Breast epithelium (tissue), 4 donors: Measurements from ENCODE around the gene HOXD12. TPM values are rescaled to one million over a fixed set of nuclear protein-coding genes. Genes with fewer than 3 reads are reported as not detected.

Experiments used
- DNase-seq, 2 donors: peaks; one replicate each; pipeline ENCODE4 v3.0.0-alpha.2; 2019; ENCODE audit warnings: low spot score in 2 of 2
- H3K27ac ChIP-seq, 2 donors: fragments of 200-600 bp; sonication (generic) in 1 of 2; one replicate each; pipeline ENCODE4 v1.5.1; 2016 to 2019; ENCODE audit warnings: mild to moderate bottlenecking in 1 of 2
- H3K27me3 ChIP-seq, 2 donors: fragments of 200-600 bp; sonication (generic) in 1 of 2; one replicate each; pipeline versions ENCODE4 v1.5.1 to v1.6.0; 2017 to 2019; ENCODE audit warnings: control low read depth in 1 of 2, mild to moderate bottlenecking in 1 of 2
- H3K36me3 ChIP-seq: fragments of 200-600 bp; one replicate; pipeline ENCODE4 v1.5.1; 2019
- H3K4me1 ChIP-seq, 2 donors: fragments of 200-600 bp; sonication (generic); one replicate each; pipeline ENCODE4 v1.5.1; 2016 to 2019; ENCODE audit warnings: control low read depth in 1 of 2
- H3K4me3 ChIP-seq, 3 donors: fragments of 200-600 bp; sonication (generic); 1 replicate in 2 of 3; 2 replicates in 1 of 3; pipeline ENCODE4 v1.5.1; 2016 to 2019; ENCODE audit warnings: mild to moderate bottlenecking in 3 of 3, moderate library complexity in 2 of 3
- H3K9me3 ChIP-seq, 2 donors: fragments of 200-600 bp; sonication (generic) in 1 of 2; one replicate each; pipeline ENCODE4 v1.5.1; 2016 to 2019; ENCODE audit warnings: control low read depth in 1 of 2
- CTCF ChIP-seq, 3 donors: fragments of 450-650 bp; IDR thresholded peaks; one replicate each; pipeline ENCODE4 v1.5.1; 2016 to 2017; ENCODE audit warnings: antibody characterized with exemption in 3 of 3, mild to moderate bottlenecking in 3 of 3, moderate library complexity in 3 of 3
- POLR2A ChIP-seq: fragments of 450-650 bp; IDR thresholded peaks from one replicate; pipeline ENCODE4 v1.6.1; 2016; ENCODE audit warnings: antibody characterized with exemption, mild to moderate bottlenecking, moderate library complexity
- POLR2AphosphoS5 ChIP-seq, 3 donors: sonication (generic); formaldehyde crosslinking; IDR thresholded peaks; one replicate each; pipeline ENCODE4 v1.6.1; 2017; ENCODE audit warnings: antibody characterized with exemption in 3 of 3
- intact Hi-C: fragments of 100-400 bp; cut with DNase I; formaldehyde crosslinking; loops from one replicate; pipeline ENCODE4 v1.15.1; 2023; ENCODE audit warnings: low total_unique reads
- total RNA-seq, 3 donors: library from RNA; depleted of rRNA; stranded (reverse); fragments of >200 nt; gene quantifications; one replicate each; pipeline ENCODE4 v1.1.0, GENCODE V29; 2016

Gene HOXD12
- total RNA-seq, 3 donors from 2014 or later = not detected

GRCh38 chr2:176120364-176121189 is 21.0 kb downstream of the HOXD12 start:
- Histone ChIP-seq H3K27me3 (peaks cover 9 to 100% of the 10 kb centered on the region in 2 donors), H3K27ac (peak overlapping the region; percentile 61 to 89)

DNA sequence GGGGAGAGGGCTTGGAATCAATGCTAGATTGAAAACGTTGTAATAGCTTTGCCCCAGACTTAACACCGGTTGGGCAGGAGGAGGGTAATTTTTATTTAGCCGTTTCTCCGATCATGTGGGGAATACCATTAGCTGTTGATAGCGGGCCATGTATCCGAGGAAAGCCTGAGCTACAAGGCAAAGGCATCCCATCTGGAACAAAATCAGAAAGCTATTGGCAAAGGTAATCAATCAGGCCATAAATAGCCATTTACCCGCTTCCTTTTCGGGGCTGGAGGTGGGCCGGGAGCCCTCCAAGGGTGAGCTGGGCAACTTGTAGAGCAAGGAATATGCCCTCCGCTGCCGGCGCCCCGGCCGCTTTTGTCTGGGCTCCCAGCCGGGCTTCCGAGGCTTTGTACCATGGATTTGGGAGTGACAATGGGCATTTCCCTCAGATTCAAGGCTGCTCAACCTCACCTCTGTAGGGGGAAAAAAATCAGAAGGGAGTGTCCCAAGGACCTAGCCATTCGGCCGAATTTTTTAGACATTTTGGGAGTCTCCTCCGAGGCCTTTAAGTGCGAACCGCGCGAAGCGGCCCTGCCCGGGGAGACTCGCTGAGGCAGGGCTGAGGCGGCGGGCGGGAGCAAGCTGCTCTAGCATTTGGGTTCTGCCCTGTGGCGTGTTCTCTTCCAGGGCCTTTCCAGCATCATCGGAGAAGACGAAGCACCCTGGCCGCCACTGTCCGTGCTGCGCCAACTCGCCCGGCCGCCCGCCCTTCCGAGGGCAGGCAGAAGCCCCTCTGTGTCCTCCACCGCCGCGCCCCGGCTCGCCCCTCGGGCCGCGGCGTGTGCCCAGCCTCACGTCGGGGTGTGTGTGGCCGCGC is 21.8 kb downstream of the HOXD12 start:
- intact Hi-C loops = no loop called here
- Histone ChIP-seq H3K9me3 (no peaks in the 10 kb centered on the region), H3K4me1 (no peaks in the 10 kb centered on the region), H3K4me3 (peak overlapping the region; percentile 54 to 64 (median 62)), H3K27me3 (peaks cover 4 to 99% of the 10 kb centered on the region in 2 donors), H3K36me3 (no peaks in the 10 kb centered on the region), H3K27ac (peak overlapping the region; percentile 61 to 89)
- no peak for DNase-seq
- TF ChIP-seq CTCF (IDR thresholded peaks at IDR 0.05) = no peak
- TF ChIP-seq POLR2A = no peak
- TF ChIP-seq POLR2AphosphoS5 (IDR thresholded peaks at IDR 0.05) = no peak

More at GRCh38 chr2:176120364-176121189, 21.0 kb downstream of the HOXD12 start:
- no peak for TF ChIP-seq POLR2A
- TF ChIP-seq POLR2AphosphoS5 (IDR thresholded peaks at IDR 0.05) = no peak
- TF ChIP-seq CTCF (IDR thresholded peaks at IDR 0.05) = no peak
- no peaks in the 10 kb centered on the region for H3K4me1 ChIP-seq
- peak overlapping the region in 2 of 3 donors; percentile 54 to 62 for H3K4me3 ChIP-seq
- no peaks in the 10 kb centered on the region for H3K9me3 ChIP-seq
- no peak for DNase-seq
- intact Hi-C loops = no loop called here
- H3K36me3 ChIP-seq = no peaks in the 10 kb centered on the region

DNA sequence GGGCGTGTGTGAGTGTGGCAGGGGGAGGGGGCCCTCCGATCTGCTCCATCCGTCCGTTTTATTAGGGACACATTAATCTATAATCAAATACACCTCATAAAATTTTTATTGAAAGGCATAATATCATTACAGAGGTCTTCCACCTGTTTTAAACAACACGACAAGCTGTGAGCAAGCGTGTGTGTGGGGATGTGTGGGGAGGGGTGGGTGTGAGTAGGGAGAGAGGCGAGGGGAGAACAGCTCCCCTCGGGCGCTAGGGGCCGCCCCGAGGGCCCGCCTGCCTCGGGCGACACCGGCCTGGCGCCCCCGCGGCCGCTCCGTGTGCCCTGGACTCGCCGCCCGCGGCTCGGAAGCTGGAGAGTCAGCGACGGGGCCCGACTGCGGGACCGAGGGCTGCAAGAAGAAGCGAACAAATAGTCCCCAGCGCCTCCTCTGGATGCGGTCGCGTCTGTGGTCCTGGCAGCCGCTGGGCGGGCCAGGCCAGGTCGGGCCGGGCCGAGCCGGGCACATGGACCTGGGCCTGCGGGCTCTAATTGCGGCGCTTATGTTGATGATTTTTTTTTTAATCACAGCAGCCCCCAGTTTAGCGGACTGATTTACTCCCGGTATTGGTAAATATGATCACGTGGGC is 22.6 kb downstream of the HOXD12 start:
- H3K27me3 ChIP-seq = peaks cover 4 to 93% of the 10 kb centered on the region in 2 donors
- H3K4me3 ChIP-seq = peak overlapping the region; percentile 54 to 64 (median 62)
- no peaks in the 10 kb centered on the region for H3K9me3 ChIP-seq
- H3K4me1 ChIP-seq = no peaks in the 10 kb centered on the region
- H3K36me3 ChIP-seq = no peaks in the 10 kb centered on the region
- intact Hi-C loops = no loop called here
- DNase-seq = no peak
- no peak for TF ChIP-seq POLR2A
- no peak for TF ChIP-seq CTCF (IDR thresholded peaks at IDR 0.05)
- TF ChIP-seq POLR2AphosphoS5 (IDR thresholded peaks at IDR 0.05) = no peak
- H3K27ac ChIP-seq = peak overlapping the region; percentile 61 to 89

- TF ChIP-seq POLR2AphosphoS5 (IDR thresholded peaks at IDR 0.05) (peak in 2 of 3 donors; percentile 38 to 46), CTCF (IDR thresholded peaks at IDR 0.05) (no peak)
- intact Hi-C loops = no loop called here
- H3K27ac ChIP-seq = peak within 1 kb of the TSS; percentile 61 to 89
- DNase-seq = no peak
- peak within 1 kb of the TSS; percentile 54 to 64 (median 62) for H3K4me3 ChIP-seq
- H3K4me1 ChIP-seq = no peaks in the 10 kb centered on the region
- H3K36me3 ChIP-seq = no peaks in the 10 kb centered on the region
- H3K9me3 ChIP-seq = no peaks in the 10 kb centered on the region
- peaks cover 2 to 88% of the 10 kb centered on the region in 2 donors for H3K27me3 ChIP-seq
Observed at GRCh38 chr2:176122683-176123410, 23.3 kb downstream of the HOXD12 start, which contains the start of gene HOXD9. Gene HOXD9, plus strand, starts transcription at chr2:176122719. Its CDS starts 50 bp downstream, at chr2:176122769.
